GM19463 (cell line): ENCODE measurements around the gene DAPK2.

Experiments
- ATAC-seq: cut with Tn5 transposase; IDR thresholded peaks from one replicate; pipeline ENCODE4 v1.9.1; 2021; ENCODE audit warnings: mild to moderate bottlenecking, moderate library complexity; ENCODE audit not compliant: unreplicated experiment

The DAPK2 gene

DNA sequence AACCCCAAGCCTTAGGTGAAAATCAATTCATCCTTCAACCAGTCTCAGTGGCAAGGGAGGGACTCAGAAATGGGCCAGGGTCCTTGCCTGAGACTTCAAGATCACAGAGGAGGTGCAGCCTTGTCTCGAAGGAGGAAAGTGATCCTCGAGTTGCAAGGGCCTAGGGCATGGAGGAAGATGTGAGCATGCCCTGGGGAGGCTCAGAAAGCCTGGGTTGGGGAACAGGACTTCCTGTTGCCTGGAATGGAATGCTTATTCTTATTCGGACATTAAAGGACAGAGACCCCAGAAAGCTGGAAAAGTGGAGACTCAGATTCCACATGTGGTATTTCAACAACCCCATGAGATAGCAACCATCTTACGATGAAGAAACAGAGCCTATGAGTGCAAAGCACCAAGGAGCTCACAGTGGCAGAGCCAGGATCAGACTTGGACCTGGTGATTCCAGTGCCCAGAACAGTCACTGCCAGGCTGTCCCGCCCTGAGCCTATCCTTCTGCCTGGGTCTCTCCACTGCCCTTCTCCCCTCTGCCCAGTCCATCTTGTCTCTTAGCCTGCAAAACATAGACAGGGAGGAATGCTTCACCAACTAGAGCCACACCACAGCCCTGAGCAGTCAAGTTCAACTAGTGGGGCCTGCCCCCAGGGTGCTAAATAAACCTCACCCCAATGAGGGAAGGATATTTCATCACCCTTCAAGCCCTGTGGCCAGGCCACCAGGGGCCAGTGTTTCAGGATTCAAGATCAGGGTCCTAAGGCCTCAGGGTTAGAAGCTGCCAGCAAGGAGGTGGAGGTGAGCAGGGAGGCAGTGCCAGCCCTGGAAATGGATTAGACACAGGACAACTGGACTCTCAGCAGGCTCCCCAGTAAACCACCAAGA lies 21.9 kb downstream of the DAPK2 start:
- no peak for ATAC-seq

DNA sequence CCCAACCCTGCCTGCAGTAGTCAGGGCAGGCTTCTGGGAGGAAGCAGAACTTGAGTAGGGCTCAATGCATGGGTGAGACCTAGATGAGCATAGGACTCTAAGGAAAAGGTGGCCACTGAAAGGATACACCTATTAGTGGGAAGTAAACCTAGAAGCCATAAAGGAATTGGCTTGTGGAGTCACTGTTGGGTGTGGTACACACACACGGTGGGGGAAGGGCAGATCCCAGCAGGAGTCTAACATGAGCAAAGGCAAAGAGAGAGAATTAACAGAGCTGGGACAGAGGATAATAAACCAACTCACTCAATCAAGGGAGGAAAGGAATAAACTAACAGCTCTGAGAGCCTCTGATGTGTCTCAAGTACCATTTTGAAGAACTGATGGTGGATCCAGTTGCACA lies 23.1 kb downstream of the DAPK2 start:
- ATAC-seq = no peak

DNA sequence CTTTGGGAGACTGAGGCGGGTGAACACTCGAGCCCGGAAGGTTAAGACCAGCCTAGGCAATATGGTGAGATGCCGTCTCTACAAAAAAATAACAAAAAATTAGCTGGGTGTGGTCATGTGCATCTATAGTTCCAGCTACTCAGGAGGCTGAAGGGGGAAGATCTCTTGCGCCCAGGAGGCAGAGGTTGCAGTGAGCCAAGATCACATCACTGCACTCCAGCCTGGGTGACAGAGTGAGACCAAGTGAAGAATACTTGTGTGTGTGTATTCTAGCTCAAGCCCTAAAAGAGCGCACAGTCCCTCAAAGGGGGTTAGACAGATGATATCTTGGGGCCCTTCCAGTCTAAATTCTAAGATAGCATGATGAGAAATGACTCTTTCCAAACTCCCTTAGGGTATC lies 23.7 kb downstream of the DAPK2 start:
- ATAC-seq = no peak

DNA sequence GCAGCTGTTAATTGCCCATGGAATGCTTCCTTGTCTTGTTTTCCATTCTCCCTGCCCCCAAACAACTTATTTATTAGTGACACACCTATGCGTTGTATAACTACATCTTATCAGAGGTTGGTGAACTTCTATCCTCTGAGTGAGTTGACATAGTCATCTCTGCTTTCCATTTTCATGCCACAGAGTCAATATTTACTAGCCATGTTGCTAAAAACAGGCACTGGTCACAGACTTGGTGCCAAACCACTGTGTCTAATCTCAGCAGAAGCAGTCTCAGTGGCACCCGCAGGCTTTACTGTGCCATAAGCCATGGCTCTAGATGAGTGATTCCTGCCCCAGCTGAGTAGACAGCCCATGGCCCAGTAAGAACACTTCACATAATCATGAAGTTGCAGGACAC lies 26.5 kb downstream of the DAPK2 start:
- peak; percentile 93 for ATAC-seq

DNA sequence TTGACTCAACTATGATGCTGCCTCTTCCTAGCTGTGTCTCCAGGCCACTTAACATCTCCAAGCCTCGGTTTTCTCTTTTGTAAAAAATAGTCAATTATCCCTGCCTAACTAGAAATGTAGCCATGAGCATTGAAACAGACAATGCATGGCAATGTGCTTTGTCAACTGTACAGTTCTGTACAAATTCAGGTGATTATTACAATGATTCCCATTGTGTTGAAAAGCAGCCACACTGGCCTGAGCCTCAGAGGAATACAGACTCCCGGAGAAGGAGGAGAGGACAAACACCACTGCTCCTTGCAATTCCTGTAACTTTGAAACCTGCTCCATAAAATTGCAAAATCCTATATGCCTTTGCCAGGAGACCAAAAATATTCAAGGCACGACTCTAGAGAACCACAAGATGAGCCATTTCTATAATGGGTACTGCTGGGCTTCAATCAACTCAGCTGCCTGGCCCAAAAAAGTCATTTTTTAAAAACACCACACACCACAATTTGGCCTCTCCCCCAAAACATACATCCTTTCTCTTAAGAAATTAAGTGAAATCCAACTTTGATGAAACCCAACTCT lies 28.6 kb downstream of the DAPK2 start:
- no peak for ATAC-seq

DNA sequence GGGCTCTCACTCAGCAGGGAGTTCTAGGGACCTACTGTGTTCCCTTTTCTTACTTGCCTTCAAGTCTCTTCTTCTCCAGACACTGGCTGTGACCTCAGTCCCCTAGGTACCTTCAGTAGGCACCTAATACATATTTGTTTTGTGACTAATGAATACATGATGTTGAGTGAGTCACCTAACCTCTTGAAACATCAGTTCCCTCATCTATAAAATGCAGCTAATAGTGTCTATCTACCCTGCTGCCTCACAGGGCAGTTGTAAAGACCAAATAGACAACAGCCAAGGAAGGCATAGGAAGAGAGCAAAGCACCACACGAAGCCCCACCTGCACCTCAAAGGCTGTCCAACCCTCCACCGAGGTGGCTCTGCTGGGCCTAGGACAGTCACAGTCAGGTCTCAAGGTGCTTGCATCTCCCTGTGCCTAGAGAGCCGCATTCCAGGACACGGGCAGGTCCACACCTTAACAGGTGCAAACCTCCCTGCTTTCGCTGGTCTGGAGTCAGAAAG lies 29.1 kb downstream of the DAPK2 start:
- no peak for ATAC-seq

DNA sequence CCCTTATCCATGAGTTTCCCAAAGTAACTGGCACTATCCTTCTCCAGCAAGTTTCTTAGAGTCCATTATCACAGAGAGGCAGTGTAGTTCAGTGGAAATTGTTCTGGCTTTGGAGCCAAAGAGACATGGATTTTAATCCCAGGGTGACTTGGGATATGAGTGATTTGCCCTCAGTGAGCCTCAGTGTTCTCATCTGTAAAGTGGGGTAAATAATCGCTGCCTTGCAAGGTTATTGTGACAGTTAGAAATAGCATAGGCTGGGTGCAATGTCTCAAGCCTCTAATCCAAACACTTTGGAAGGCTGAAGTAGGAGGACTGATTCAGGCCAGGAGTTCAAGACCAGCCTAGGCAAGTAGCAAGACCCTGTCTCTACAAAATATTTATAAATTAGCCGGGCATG lies 30.0 kb downstream of the DAPK2 start:
- ATAC-seq = no peak

DNA sequence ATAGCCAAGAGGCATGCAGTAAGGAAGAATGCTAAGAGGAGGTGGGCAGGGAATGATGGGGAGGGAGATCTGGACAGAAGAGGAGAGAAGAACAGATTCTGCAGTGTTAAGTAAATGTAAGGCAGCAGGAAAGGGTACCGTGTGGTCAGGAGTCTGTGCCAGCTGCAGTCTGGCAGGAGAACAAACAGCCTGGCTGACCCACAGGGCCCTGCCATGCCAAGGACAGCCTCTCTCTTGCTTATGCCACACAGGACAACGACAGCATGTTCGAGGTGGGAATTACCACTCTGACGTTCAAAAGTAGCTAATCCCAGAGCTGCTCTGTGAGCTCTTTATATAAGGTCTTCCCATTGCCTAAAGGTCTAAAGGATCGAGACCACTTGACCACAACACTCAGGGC lies 31.3 kb downstream of the DAPK2 start:
- ATAC-seq = no peak

DNA sequence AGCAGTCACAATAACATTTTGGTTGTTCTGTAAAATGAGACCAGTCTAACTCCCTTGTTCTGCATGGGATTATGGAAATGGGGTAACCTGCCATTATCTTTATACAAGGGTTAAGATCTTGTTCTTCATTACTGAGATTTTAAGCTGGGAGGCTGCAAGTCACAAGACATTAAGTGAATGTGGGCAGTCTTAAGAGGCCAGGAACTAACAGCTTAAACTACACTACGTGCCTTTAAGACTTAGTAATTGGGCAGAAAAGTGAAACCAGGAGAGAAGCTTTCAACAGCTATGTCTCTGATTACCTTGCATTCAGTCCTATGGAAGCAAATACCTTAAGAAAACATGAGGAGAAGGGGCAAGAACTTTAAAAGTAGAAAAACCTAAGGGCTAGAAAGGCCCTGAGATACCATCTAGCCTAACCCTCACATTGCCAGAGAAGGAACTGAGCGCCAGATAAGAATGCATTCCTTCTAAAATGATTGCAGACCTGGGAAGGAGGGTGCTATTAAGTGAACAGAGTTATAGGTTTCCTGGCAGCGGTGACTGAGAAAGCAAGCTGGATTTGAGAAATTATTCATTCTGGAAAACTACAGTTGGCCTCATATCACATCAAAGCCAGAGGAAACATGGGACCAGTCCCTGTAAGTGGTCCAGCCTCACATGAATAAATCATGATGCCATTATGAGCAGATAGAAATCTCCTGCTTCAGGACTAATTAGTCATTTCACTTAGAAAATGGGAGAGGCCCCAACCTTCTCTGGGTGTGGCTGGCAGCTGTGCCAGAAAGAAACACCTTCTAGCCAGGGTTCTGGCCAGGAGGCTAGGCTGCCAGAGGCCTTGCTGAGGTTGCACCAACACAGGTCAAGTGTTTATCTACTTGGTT lies 32.9 kb downstream of the DAPK2 start:
- no peak for ATAC-seq

DNA sequence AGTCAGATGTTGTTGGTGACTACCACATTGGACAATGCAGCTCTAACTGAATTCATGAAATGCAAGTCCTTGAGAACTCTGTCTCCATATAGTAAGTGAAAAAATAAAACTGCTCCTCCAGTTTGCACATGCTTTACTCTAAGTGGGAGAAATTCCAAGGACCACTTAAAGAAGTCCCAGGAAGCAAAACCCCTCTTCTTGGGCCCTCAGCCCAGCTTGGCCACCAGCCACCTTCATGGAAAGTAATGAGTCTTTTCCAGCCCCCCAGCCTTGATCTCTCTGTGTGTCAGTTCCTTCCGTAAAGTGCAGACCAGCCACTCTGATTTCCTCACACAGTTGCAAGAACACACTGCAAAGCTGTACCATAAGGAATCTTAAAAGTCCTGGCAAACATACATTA lies 34.5 kb downstream of the DAPK2 start:
- ATAC-seq = no peak

DNA sequence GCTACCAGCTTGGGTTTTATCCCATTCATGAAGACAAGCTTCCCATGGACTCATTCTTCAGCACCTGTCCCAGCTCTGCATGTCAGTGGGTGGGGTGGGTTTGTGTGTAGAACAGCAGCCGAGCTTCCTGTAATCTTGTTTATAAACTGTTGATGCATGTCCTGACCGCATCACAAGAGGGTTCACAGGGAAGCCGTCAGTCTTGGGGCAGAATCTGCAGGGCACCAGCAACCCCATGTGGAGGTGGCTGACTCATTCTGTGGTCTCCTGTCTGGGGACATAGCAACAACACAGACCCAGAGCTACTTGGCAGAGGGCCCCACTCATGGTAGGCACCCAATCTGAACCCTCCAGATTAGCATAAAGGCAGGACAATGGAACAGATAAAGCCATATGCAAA lies 35.6 kb downstream of the DAPK2 start:
- peak; percentile 87 for ATAC-seq

DNA sequence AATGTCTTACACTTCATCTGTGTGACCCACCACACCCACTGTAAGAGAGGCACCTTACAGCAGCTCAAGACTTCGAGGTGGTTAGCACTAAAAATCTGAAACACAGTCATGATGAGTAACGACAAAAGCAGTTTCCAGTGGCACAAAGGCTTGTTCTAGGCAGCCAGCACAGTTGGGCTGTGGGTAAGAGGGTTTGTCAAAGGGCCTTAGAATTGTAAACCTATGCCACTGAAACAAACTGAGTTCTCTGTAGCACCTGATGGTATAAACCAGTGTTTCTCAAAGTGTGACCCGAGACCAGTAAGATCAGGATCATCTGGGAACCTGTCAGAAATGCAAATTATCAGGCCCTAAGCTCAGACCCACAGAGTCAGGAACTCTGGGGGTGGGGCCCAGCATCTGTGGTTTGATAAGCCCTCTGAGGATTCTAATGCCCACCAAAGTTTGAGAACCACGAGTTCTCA lies 36.5 kb downstream of the DAPK2 start:
- no peak for ATAC-seq

DNA sequence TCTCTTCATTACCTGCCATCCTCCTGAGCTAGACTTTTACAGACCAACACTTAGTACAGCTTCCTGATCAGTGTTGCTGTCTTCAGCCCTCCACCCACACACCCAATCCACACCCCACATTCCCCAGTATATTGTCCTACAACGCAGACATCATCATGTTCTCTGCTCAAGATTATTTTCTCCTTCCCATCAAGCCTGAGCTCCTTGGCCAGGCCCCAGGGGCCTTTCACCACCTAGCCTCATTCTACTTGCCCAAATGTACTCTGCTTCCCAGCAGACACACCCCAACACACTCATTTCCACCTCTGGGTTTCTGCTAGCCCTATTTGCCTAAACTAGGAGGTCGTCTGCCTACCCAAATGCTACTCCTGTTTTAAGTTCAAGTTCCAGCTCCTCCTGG lies 37.0 kb downstream of the DAPK2 start:
- ATAC-seq = no peak

DNA sequence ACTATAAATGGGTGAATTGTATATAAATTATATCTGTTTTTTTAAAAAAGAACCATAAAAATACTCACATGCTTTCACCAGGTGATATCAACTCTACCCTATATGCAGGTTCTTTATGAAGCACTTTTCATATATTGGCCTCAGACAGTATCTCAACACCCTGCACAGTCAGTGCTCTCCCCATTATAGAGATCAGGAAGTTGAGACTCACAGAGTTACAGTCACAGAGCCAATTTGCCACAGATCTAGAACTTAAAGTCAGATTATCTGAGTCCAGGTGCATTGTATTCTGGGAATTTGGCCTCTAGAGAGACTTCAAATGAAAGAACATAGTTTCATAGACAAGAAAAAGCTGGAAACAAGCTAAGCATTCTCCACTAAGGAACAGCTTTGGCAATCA lies 38.1 kb downstream of the DAPK2 start:
- ATAC-seq = no peak

DNA sequence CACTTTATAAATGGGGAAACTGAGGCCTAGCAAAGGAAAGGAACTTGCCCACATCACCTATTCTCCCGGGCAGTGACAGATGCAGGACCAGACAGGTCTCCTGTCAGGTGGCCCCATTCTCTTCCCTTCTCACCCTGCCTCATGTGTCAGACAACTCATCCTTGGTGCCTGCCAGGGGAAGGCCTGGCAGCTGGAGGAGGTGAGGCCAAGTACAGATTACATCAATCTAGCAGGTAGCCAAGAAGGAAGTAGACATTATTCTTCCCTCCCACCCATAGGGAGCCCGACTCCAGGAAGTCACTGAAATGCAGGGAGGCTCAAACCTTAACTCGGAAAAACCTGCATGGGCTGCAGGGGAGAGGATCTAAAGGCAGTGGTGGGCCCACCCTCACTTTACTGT lies 39.6 kb downstream of the DAPK2 start:
- no peak for ATAC-seq

DNA sequence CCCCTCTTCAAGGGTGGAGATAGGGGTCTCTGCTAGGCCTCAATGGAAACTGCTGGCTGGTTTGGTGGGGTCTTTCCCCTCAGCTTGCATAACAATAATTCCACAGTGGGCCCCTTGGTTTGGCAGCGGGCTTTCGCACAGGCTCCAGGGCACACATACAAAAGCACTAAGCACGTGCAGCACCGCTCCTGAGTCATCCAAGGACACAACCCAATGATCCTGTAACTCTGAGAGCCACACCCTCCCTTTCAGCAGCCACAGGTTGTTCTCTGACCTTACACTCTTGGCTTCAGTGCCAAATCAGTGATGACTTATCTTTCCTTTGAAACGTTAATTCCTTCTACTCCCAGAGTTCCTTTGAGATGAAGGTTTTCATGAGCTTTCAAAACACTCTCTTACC lies 41.7 kb downstream of the DAPK2 start:
- no peak for ATAC-seq

DNA sequence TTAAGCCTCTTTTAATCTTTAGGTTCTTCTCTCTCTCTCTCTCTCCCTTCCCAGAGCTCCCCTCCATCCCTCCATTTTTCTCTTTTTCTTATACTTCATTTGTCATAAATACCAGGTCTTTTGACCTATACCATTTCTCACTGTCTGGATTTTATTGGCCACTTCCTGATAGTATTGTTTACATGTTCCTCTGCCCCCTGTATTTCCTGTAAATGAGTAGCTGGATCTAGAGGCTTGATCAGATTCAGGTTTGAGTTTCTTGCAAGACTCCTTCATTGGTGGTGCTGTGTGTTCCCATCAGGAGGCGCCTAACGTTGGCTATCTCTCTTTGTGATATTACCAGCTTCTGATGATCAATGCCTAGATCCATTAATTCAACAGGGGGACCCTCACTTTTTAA lies 42.2 kb downstream of the DAPK2 start:
- ATAC-seq = no peak

DNA sequence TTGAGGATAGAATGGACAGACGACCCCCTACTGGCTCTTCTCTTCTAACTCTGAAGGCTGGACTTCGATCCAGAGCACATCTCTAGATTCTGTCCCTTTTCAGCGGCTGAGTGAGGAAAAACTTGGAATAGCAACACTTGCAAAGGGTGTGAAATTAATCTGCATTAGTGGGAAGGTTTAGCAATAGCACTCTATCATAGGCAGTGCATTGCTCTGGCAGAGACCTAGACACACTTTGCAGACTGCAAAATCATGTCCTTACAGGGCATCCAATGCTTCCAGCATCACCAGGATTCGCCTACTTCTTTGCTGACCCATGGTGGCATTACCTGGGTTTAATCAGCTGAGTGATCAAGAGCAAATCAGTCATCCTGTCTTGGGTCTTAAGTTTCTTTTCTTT lies 43.1 kb downstream of the DAPK2 start:
- no peak for ATAC-seq

DNA sequence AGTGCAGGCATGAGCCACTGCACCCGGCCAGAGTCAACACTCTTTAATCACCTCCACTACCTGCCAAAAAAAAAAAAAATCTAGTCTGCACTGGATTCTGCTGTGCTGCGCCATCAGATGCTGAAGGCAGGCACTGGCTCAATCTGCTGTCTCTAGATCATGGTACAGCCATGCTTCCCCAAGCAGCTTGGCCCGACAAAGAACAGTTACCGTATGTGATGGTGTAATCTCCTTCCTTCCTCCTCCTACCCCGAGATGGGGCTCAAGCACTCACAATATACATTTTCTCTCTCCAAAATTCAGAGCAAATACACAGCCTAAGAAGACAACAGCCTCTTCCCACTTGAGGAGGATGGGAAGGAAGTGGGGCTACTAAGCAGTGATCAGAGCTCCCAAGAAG lies 45.1 kb downstream of the DAPK2 start:
- ATAC-seq = no peak

DNA sequence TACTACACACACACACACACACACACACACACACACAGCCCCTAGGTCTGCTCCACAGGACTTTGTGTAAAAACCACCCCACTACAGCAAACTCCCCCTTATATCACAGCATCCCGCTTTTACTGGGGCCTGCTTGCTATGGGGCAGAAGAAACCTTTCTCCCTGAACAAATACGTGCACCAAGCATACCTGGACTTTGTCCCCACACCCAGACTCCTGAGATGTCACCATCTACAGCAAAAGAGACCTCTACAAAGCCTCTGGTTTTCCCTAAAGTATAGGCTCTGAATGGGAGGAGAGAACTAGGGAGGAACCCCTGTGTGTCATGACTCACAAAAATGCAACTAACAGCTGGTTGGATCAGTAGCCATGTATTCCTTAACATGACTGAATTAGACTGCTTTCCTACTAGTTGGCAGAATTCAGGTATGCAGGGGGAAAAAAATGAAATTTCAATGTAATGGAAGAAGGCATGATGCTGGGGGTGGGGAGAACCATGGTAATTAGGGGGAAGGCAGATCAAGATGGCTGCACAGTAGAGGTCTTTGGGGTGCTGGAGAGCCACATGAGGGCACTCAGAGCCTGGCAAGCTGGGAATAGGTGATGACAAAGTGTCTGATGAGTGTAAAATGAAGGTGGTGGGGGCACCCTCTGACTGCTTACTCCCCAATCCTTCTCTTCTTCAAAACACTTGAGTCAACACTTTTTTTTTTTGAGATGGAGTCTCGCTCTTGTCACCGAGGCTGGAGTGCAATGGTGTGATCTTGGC lies 45.9 kb downstream of the DAPK2 start:
- ATAC-seq = no peak

DNA sequence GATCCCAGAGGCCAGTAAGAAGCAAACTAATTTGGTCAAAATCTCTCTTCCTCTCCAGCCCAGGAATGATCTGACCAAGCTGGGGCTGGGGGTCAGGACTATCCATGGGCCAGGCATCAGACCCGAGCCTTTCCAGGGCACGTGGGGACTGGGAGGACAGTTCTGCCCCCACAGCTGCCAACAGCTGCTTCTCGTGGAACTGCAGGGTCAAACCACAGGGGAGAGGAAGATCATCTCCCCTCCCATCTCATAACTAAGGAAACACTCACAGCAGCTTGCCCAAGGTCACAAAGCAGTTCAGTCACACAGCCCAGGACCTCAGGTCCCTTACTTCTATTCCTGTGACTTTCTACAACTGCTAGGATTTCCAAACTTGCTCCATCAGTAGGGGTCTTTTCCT lies 47.1 kb downstream of the DAPK2 start:
- no peak for ATAC-seq
